ENCODE results near the gene ZNF333. TPM values are rescaled to one million over a fixed set of nuclear protein-coding genes. Genes with fewer than 3 reads are reported as not detected.

The ZNF333 gene
- total RNA-seq, 6 experiments from 2014 or later = 7.9 to 10.0 (median 9.1) TPM

DNA sequence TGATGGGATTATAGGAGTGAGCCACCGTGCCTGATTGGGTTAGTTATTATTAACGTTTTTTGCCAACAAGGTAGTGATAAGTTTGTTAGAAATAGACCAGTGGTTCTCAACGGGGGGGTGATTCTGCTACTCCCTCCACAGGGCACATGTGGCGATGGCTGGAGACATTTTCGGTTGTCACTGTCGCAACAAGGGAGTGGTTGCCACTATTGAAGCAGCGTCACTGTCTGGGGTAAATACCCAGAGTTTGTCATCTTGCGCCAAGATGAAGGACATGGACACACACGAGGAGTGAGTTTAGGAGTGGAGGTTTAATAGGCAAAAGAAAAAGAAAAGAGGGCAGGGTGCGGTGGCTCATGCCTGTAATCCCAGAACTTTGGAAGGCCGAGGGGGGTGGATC lies 34.1 kb upstream of the ZNF333 start:
- Mint-ChIP-seq H3K9me3 (no peaks in the 10 kb centered on the region), H3K27me3 (ENCODE audit: insufficient read depth) (peaks cover 10% of the 10 kb centered on the region), H3K27ac (no peak overlapping the region), H3K4me1 (ENCODE audit: low read depth) (no peaks in the 10 kb centered on the region), H3K36me3 (ENCODE audit: low read depth) (no peaks in the 10 kb centered on the region), H3K4me3 (no peak overlapping the region)
- no peak for DNase-seq
- TF ChIP-seq, protein P1, sequence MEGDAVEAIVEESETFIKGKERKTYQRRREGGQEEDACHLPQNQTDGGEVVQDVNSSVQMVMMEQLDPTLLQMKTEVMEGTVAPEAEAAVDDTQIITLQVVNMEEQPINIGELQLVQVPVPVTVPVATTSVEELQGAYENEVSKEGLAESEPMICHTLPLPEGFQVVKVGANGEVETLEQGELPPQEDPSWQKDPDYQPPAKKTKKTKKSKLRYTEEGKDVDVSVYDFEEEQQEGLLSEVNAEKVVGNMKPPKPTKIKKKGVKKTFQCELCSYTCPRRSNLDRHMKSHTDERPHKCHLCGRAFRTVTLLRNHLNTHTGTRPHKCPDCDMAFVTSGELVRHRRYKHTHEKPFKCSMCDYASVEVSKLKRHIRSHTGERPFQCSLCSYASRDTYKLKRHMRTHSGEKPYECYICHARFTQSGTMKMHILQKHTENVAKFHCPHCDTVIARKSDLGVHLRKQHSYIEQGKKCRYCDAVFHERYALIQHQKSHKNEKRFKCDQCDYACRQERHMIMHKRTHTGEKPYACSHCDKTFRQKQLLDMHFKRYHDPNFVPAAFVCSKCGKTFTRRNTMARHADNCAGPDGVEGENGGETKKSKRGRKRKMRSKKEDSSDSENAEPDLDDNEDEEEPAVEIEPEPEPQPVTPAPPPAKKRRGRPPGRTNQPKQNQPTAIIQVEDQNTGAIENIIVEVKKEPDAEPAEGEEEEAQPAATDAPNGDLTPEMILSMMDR (IDR thresholded peaks at IDR 0.05) = no peak

DNA sequence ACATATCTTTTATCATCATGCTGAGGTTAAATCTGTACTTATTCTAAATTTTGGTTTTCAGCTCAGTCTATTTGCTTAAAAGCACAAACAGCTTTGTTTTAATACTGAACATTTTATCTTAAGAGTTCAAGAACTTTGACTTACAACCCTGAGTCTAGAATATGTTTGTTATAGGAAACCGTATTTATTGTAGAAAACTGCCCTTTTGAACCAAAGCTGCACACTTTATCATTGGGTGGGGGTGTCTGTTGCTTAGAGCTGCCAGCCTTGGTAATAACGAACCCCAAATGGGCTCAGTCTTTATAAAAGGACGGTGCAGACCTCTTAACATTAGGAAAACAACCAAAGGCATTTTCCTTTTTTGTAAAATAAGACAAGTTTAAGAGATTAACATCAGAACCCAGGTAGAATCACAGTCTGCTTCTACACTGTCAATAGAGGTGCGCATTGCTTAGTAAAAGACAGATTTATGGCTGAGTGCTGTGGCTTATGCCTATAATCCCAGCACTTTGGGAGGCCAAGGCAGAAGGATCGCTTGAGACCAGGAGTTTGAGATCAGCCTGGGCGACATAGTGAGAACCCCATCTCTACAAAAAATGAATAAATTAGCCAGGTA lies 29.9 kb upstream of the ZNF333 start:
- Mint-ChIP-seq H3K27me3 (ENCODE audit: insufficient read depth) (peaks cover 6% of the 10 kb centered on the region), H3K27ac (no peak overlapping the region), H3K36me3 (ENCODE audit: low read depth) (no peaks in the 10 kb centered on the region), H3K4me3 (no peak overlapping the region), H3K9me3 (no peaks in the 10 kb centered on the region), H3K4me1 (ENCODE audit: low read depth) (no peaks in the 10 kb centered on the region)
- DNase-seq = no peak
- TF ChIP-seq, protein P1 (IDR thresholded peaks at IDR 0.05) = no peak

DNA sequence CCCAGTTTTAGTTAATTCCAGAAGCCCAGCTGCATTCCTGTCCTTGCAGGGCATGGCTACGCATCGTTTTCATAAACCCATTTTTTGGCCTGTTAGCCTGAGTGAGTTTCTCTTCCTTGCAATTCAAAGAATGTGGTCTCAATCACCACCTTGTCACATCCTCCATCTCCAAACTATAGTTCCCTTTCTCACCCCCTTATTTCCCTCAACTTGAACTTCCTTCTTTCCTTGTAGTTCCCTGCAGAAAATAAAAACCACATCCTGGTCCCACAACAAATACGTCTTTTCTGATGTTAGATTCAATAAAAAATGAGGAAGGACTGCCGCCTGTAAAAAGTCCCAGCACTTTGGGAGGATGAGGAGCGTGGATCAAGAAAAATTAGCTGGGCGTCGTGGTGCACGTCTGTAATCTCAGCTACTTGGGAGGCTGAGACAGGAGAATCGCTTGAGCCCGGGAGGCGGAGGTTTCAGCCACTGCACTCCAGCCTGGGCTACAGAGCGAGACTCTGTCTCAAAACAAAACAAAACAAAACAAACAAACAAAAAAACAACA lies 28.4 kb upstream of the ZNF333 start:
- no peaks in the 10 kb centered on the region for H3K4me1 Mint-ChIP-seq (ENCODE audit: low read depth)
- TF ChIP-seq, protein P1 (IDR thresholded peaks at IDR 0.05) = no peak
- no peaks in the 10 kb centered on the region for H3K36me3 Mint-ChIP-seq (ENCODE audit: low read depth)
- peaks cover 6% of the 10 kb centered on the region for H3K27me3 Mint-ChIP-seq (ENCODE audit: insufficient read depth)
- H3K27ac Mint-ChIP-seq = no peak overlapping the region
- no peak for DNase-seq
- no peaks in the 10 kb centered on the region for H3K9me3 Mint-ChIP-seq
- H3K4me3 Mint-ChIP-seq = no peak overlapping the region

DNA sequence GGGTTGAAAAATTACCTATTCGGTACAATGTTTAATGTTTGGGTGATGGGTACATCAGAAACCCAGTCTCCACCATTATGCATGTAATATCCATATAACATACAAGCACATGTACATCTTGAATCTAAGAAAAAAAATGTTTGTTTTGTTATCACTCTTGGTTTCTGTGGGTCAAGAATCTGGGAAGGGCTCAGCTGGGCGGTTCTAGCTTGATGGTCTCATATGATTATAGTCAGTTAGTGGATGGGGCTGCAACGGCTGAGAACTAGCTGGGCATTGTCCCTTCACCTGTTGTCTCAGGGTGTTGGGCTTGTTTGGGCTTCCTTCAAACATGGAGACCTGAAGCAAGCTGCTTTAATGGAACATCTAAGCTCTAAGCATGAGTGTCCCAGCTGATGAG lies 19.9 kb upstream of the ZNF333 start:
- Mint-ChIP-seq H3K27ac (no peak overlapping the region), H3K4me1 (ENCODE audit: low read depth) (no peaks in the 10 kb centered on the region), H3K36me3 (ENCODE audit: low read depth) (no peaks in the 10 kb centered on the region), H3K9me3 (no peaks in the 10 kb centered on the region), H3K4me3 (no peak overlapping the region), H3K27me3 (ENCODE audit: insufficient read depth) (no peaks in the 10 kb centered on the region; the same call in 1 of the 2 replicates)
- TF ChIP-seq, protein P1 (IDR thresholded peaks at IDR 0.05) = no peak
- no peak for DNase-seq

DNA sequence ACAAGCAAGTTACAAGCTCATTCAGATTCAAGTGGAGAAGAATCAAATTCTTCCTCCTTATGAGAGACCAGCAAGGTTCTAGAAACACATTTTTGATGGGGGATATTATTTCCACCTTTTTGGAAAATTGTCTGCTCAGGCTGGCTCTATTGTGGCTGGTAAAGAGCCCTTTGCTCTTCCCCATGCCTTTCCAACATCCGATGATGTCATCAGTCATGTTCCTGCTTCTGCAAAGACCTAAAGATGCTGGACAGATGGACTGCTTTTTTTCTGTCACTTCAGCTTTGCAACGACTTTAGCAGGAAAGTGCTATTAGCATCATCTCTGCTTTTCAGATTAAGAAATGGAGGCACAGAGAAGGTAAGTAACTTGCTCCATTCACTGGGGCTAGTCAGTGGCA lies 19.4 kb upstream of the ZNF333 start:
- Mint-ChIP-seq H3K27ac (no peak overlapping the region), H3K9me3 (no peaks in the 10 kb centered on the region), H3K4me1 (ENCODE audit: low read depth) (no peaks in the 10 kb centered on the region), H3K36me3 (ENCODE audit: low read depth) (no peaks in the 10 kb centered on the region), H3K4me3 (no peak overlapping the region), H3K27me3 (ENCODE audit: insufficient read depth) (no peaks in the 10 kb centered on the region; the same call in 1 of the 2 replicates)
- TF ChIP-seq, protein P1 (IDR thresholded peaks at IDR 0.05) = no peak
- no peak for DNase-seq
